OCI-LY7 (cell line): ENCODE measurements around the gene CCDC81. TPM values are rescaled to one million over a fixed set of nuclear protein-coding genes. Genes with fewer than 3 reads are reported as not detected.
"Not testable (repeated sequence)": the region's sequence is repeated elsewhere in the genome, so short reads cannot be mapped to it uniquely, and the experiment has no call there.

Experiments
- BruUV-seq: library from RNA; stranded (reverse); fragments of 400-500 nt; replicated peaks from 2 replicates; lab custom pipeline; 2021; lab: Mats Ljungman, UMichigan
- CTCF ChIA-PET: fragments of 300-600 bp; sonication (Branson Sonifier 250); formaldehyde crosslinking; loops from one replicate; lab custom pipeline; 2022; ENCODE audit warnings: antibody characterized with exemption; ENCODE audit not compliant: unreplicated experiment; lab: Charles Lee
- POLR2A ChIA-PET: fragments of 300-600 bp; sonication (Branson Sonifier 250); formaldehyde crosslinking; loops from one replicate; lab custom pipeline; 2022; ENCODE audit warnings: antibody characterized with exemption; lab: Charles Lee
- DNase-seq: peaks from one replicate; pipeline ENCODE4 v3.0.0-alpha.2; 2015; ENCODE audit warnings: low spot score
- H2AFZ ChIP-seq: fragments of 200-600 bp; sonication (generic), shearing (Covaris generic); 2 replicates; pipeline ENCODE4 v1.6.1; 2014; ENCODE audit warnings: mild to moderate bottlenecking, antibody characterized with exemption, low read length, moderate library complexity
- H3K27ac ChIP-seq: fragments of 200-600 bp; sonication (generic); 2 replicates; pipeline ENCODE4 v1.5.1; 2014; ENCODE audit warnings: mixed run types, low read depth, mild to moderate bottlenecking, moderate library complexity, low read length, inconsistent platforms; ENCODE audit not compliant: poor library complexity, severe bottlenecking
- H3K36me3 ChIP-seq: fragments of 200-600 bp; sonication (generic); 2 replicates; pipeline ENCODE4 v1.6.1; 2014; ENCODE audit warnings: mild to moderate bottlenecking, antibody characterized with exemption, low read length, moderate library complexity, mixed read lengths; ENCODE audit not compliant: insufficient read depth
- H3K4me1 ChIP-seq: fragments of 200-600 bp; sonication (generic); 2 replicates; pipeline ENCODE4 v1.5.1; 2014; ENCODE audit warnings: mild to moderate bottlenecking, low read length; ENCODE audit not compliant: insufficient read depth, poor library complexity, severe bottlenecking
- H3K4me2 ChIP-seq: fragments of 200-600 bp; sonication (generic); 2 replicates; pipeline ENCODE4 v1.6.1; 2014; ENCODE audit warnings: mild to moderate bottlenecking, low read length
- H3K4me3 ChIP-seq: fragments of 200-600 bp; sonication (generic); 2 replicates; pipeline ENCODE4 v1.5.1; 2014; ENCODE audit warnings: mild to moderate bottlenecking, low read depth, low read length; ENCODE audit not compliant: poor library complexity, severe bottlenecking
- H3K79me2 ChIP-seq: fragments of 200-600 bp; sonication (generic); 2 replicates; pipeline ENCODE4 v1.6.1; 2016; ENCODE audit warnings: low read depth, mild to moderate bottlenecking, low read length, moderate library complexity, mixed read lengths; ENCODE audit not compliant: insufficient read depth
- H3K9me2 ChIP-seq: fragments of 200-600 bp; sonication (generic); 2 replicates; pipeline ENCODE4 v1.6.1; 2016; ENCODE audit warnings: mild to moderate bottlenecking, low read length, mixed read lengths; ENCODE audit not compliant: insufficient read depth
- H3K9me3 ChIP-seq: fragments of 200-600 bp; sonication (generic); 2 replicates; pipeline ENCODE4 v1.6.1; 2014; ENCODE audit warnings: mild to moderate bottlenecking, mixed run types, low read length, mixed read lengths
- H4K20me1 ChIP-seq: fragments of 200-600 bp; sonication (generic); 2 replicates; pipeline ENCODE4 v1.6.1; 2014; ENCODE audit warnings: mild to moderate bottlenecking, antibody characterized with exemption, low read length, moderate library complexity, mixed read lengths; ENCODE audit not compliant: insufficient read depth
- EZH2phosphoT487 ChIP-seq: fragments of 200-600 bp; sonication (generic); IDR thresholded peaks from 2 replicates; pipeline ENCODE4 v1.6.1; 2018; ENCODE audit warnings: low read depth, borderline replicate concordance, mild to moderate bottlenecking, mixed run types, antibody characterized with exemption, low read length, moderate library complexity, mixed read lengths
- intact Hi-C: fragments of 100-400 bp; cut with micrococcal nuclease; formaldehyde crosslinking; loops from one replicate; pipeline ENCODE4 v1.10.0; 2022; ENCODE audit not compliant: unreplicated experiment
- total RNA-seq, 2 experiments: library from RNA; depleted of rRNA in 1 of 2; stranded (reverse); fragments of >200 nt in 1 of 2; shearing (Covaris generic) in 1 of 2; gene quantifications; 2 replicates each; pipeline ENCODE4 v1.2.3, GENCODE V29; 2014 to 2022
- TF ChIP-seq, protein P1 (sequence below): fragments of 200-600 bp; sonication (generic); conservative IDR thresholded peaks from 2 replicates; pipeline ENCODE4 v1.5.1; 2014; ENCODE audit warnings: mild to moderate bottlenecking, antibody characterized with exemption, low read length, moderate library complexity, mixed read lengths

CCDC81 gene
- total RNA-seq, 2 experiments from 2014 or later: 0.41 to 1.0 TPM

DNA sequence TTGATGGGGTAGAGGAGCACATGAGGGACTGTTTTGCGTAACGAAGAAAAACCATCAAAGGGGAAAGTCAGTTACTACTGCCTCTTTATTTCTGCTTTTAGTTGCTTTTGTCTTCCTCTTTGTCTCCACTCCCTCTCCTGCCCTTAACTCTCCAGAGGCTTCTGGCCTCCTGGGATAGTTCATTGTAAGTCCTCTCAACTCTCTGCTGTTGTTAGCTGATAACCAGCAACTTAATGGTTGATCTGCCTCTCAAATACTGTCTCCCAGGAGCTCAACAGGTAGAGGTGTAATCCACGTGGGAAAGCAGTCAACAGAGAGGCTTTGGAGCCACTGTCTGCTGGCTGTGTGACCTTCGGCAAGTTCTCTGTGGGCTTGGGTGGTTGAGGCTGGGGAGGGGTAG is 47.3 kb downstream of the CCDC81 start:
- Histone ChIP-seq H3K4me3 (no peak overlapping the region), H3K9me2 (no peaks in the 10 kb centered on the region), H3K9me3 (no peaks in the 10 kb centered on the region), H3K36me3 (no peaks in the 10 kb centered on the region), H2AFZ (no peak overlapping the region), H4K20me1 (no peaks in the 10 kb centered on the region), H3K4me1 (no peaks in the 10 kb centered on the region), H3K4me2 (no peak overlapping the region), H3K79me2 (no peaks in the 10 kb centered on the region), H3K27ac (no peak overlapping the region)
- ChIA-PET POLR2A (interaction anchor here (0.5 to 0.7 kb wide), 2 partner anchors 70 to 1638 kb away, joined by 4 to 5 read pairs; no protein-coding TSS in a partner anchor), CTCF (no interaction called here)
- BruUV-seq: no TSS peak
- intact Hi-C loops: no loop called here
- TF ChIP-seq, protein P1, sequence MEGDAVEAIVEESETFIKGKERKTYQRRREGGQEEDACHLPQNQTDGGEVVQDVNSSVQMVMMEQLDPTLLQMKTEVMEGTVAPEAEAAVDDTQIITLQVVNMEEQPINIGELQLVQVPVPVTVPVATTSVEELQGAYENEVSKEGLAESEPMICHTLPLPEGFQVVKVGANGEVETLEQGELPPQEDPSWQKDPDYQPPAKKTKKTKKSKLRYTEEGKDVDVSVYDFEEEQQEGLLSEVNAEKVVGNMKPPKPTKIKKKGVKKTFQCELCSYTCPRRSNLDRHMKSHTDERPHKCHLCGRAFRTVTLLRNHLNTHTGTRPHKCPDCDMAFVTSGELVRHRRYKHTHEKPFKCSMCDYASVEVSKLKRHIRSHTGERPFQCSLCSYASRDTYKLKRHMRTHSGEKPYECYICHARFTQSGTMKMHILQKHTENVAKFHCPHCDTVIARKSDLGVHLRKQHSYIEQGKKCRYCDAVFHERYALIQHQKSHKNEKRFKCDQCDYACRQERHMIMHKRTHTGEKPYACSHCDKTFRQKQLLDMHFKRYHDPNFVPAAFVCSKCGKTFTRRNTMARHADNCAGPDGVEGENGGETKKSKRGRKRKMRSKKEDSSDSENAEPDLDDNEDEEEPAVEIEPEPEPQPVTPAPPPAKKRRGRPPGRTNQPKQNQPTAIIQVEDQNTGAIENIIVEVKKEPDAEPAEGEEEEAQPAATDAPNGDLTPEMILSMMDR: no peak
- DNase-seq: no peak

GRCh38 chr11:86422371-86422770 is 47.7 kb downstream of the CCDC81 start:
- no peak for DNase-seq
- TF ChIP-seq, protein P1: no peak
- no peak for TF ChIP-seq EZH2phosphoT487
- no peak overlapping the region for H2AFZ ChIP-seq
- ChIA-PET POLR2A (no interaction called here), CTCF (no interaction called here)
- H3K36me3 ChIP-seq: no peaks in the 10 kb centered on the region
- H3K79me2 ChIP-seq: no peaks in the 10 kb centered on the region
- H3K9me2 ChIP-seq: no peaks in the 10 kb centered on the region
- H3K9me3 ChIP-seq: no peaks in the 10 kb centered on the region
- no peaks in the 10 kb centered on the region for H4K20me1 ChIP-seq
- intact Hi-C loops: no loop called here
- H3K4me1 ChIP-seq: no peaks in the 10 kb centered on the region
- BruUV-seq: no TSS peak
- no peak overlapping the region for H3K4me3 ChIP-seq
- H3K4me2 ChIP-seq: no peak overlapping the region
- H3K27ac ChIP-seq: no peak overlapping the region

DNA sequence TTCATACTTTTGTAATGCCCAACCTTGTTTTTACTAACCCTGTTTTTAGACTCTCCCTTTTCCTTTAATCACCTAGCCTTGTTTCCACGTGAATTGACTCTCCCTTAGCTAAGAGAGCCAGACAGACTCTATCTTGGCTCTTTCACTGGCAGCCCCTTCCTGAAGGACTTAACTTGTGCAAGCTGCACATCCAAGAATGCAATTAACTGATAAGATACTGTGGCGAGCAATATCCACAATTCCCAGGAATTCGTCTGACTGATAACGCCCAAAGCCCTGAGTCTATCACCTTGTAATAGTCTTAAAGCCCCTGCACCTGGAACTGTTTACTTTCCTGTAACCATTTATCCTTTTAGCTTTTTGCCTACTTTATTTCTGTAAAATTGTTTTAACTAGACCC is 48.8 kb downstream of the CCDC81 start:
- CTCF ChIA-PET, H3K9me3 ChIP-seq, H3K9me2 ChIP-seq, POLR2A ChIA-PET, H3K4me3 ChIP-seq, H2AFZ ChIP-seq, H3K27ac ChIP-seq, H3K36me3 ChIP-seq, H3K4me2 ChIP-seq, intact Hi-C loops, H4K20me1 ChIP-seq, DNase-seq, H3K79me2 ChIP-seq, H3K4me1 ChIP-seq, BruUV-seq: not testable (repeated sequence)
